Activated naive CD8-positive, alpha-beta T cell (primary cell): ENCODE results near the gene RBFOX1.

ENCODE experiments used
- H3K27ac Mint-ChIP-seq: one replicate; pipeline ENCODE4 v1.8.0; 2021; ENCODE audit warnings: mixed read lengths
- H3K27me3 Mint-ChIP-seq: one replicate; pipeline ENCODE4 v1.8.0; 2021; ENCODE audit warnings: mixed read lengths
- H3K36me3 Mint-ChIP-seq: one replicate; pipeline ENCODE4 v1.8.0; 2021; ENCODE audit warnings: mixed read lengths
- H3K4me1 Mint-ChIP-seq: one replicate; pipeline ENCODE4 v1.8.0; 2021; ENCODE audit warnings: low read depth, mixed read lengths
- H3K4me3 Mint-ChIP-seq: one replicate; pipeline ENCODE4 v1.8.0; 2021; ENCODE audit warnings: mild to moderate bottlenecking, mixed read lengths
- H3K9me3 Mint-ChIP-seq: one replicate; pipeline ENCODE4 v1.8.0; 2021; ENCODE audit warnings: low read depth, mixed read lengths

The RBFOX1 gene

DNA sequence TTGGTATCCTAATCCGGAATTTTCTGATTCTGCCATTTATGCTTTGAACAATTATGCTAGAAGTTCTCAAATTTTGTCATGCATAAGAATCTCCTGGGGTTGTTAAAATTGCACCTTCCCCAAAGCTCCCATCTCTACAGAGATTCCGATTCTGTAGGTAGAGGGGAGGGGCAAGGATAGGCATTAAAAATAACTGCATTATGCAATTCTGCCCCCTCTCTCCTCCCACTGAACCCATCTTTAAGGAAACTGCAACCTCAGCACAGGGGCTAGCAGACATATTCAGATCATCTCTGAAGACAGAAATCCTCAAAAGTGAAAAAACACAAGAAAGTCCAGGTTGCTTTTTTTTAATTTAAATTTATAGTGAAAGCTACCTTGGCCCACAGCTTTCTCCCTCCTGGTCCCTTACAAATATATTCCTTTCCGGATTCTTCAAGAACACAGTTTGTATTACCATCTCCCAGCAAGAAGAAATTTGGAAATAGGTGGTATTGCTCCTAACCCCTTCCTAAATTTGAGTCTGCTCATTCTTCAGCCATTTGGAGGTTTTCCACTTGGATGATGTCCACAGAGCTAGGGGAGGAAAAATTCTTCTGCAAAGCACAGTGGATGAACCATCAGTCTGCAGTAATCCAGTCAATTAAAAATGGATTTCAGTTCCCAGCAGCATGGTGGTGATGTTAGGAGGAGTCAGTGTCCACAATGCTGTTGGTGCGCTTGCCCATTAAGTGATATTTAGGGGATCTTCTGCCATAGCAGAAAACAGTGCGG lies 67.7 kb downstream of the RBFOX1 start:
- no peaks in the 10 kb centered on the region for H3K36me3 Mint-ChIP-seq
- H3K9me3 Mint-ChIP-seq: no peaks in the 10 kb centered on the region
- no peaks in the 10 kb centered on the region for H3K4me1 Mint-ChIP-seq
- H3K27me3 Mint-ChIP-seq: no peaks in the 10 kb centered on the region
- no peak overlapping the region for H3K27ac Mint-ChIP-seq
- no peak overlapping the region for H3K4me3 Mint-ChIP-seq

DNA sequence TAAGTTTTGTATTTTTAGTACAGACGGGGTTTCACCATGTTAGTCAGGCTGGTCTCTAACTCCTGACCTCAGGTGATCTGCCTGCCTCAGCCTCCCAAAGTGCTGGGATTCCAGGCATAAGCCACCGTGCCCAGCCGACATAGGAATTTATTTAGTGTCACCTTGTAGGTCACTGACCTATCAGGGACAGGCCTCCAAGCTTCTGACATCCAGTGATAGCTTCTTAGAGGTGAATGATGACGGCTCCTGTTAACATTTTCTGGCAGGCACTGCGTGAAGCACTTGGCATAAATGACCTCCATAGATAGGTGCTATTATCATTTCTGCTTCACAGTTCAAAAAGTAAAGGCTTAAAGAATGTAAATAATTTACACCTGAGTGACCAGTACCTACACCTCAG lies 71.6 kb downstream of the RBFOX1 start:
- Mint-ChIP-seq H3K36me3 (no peaks in the 10 kb centered on the region), H3K27ac (no peak overlapping the region), H3K4me1 (no peaks in the 10 kb centered on the region), H3K9me3 (peaks cover 14% of the 10 kb centered on the region), H3K27me3 (no peaks in the 10 kb centered on the region), H3K4me3 (no peak overlapping the region)

DNA sequence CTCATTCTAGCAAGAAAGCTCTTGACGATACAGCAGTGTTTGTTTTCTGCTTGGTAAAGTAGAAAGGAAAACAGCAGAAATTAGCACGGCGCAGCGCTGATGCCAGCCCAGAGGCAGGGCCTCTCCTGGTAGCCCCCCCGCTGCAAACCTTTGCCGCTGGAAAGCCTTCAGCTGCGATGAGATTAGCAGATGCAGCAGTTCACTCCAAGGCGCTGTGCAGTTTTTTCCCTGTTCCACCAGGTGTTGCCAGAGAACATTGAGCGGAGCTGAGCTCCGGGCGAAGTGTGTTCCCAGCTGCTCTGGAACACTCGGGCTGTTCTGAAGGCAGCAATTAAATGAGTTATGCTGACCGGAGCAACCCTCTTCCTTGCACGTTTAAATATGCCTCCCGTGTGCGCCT lies 72.5 kb downstream of the RBFOX1 start:
- Mint-ChIP-seq H3K9me3 (peaks cover 14% of the 10 kb centered on the region), H3K4me1 (no peaks in the 10 kb centered on the region), H3K36me3 (no peaks in the 10 kb centered on the region), H3K27ac (no peak overlapping the region), H3K27me3 (no peaks in the 10 kb centered on the region), H3K4me3 (no peak overlapping the region)

DNA sequence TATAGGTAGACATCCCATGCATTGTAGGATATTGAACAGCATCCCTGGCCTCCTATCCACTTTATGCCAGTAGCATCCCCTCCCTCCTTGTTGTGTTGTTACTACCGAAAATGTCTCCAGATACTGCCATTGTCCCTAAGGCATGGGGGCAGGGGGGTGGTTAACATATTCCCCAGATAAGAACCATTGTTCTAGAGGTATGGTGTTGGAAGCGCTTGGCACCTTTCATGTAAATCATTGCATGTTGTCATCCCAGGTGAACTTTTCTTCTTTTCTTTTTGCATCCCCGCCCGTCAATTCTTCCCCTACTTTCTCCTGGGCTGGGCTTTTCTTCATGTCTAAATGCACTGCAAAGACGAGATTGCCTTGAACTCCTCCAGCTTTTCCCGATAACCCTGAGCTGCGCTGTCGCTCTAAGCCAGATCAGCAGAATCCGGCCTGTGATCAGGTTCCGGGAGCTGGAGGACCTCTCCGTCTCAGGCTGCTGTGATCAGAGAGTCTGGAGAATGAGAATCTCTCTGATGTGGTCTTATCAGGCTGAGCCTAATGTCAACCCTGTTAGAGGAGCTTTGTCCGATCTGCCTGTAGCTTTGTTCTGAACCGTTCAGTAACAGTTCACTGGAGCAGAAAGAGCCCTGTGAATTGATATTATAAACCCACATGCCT lies 76.2 kb downstream of the RBFOX1 start:
- Mint-ChIP-seq H3K4me3 (no peak overlapping the region), H3K27me3 (no peaks in the 10 kb centered on the region), H3K36me3 (no peaks in the 10 kb centered on the region), H3K9me3 (peaks cover 21% of the 10 kb centered on the region), H3K27ac (no peak overlapping the region), H3K4me1 (no peaks in the 10 kb centered on the region)

DNA sequence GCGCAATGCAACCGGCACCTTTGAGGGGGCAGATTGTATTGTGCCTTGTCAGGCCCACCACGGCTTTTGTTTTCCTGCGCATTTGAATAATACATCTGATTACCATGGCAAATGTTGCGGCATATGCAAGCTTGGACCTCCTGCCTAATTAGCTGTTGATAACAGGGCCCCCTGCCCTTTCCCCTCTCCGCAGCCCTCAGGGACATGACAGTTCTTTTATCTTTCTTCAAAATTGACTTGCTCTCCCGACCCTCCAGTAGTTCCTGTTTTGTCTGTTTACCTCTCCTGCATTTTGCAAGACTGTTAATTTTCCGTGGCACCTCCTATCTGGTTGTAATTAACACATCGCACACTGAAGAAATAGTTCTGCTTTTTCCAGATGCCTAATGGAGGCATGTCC lies 86.8 kb downstream of the RBFOX1 start:
- no peaks in the 10 kb centered on the region for H3K9me3 Mint-ChIP-seq
- H3K4me1 Mint-ChIP-seq: no peaks in the 10 kb centered on the region
- no peaks in the 10 kb centered on the region for H3K36me3 Mint-ChIP-seq
- H3K27ac Mint-ChIP-seq: no peak overlapping the region
- H3K4me3 Mint-ChIP-seq: no peak overlapping the region
- no peaks in the 10 kb centered on the region for H3K27me3 Mint-ChIP-seq

DNA sequence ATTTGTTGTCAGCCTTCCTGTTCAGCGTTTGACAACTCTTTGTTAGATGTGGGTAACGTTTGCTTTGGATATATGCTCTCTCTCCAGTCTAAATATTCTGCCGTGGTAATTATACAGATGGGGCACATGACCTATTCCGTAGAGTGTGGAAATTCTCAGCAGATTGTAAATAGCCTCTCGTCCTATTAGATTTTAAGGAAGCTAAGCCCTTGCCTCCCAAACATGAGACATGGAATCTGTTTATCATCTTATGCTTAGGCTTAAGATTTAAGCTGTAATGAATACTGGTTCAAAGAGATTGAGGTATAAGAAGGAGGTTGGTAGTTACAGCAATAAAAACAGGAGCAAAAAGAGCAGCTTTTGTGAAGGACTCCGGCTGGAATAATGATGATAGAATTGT lies 87.4 kb downstream of the RBFOX1 start:
- Mint-ChIP-seq H3K9me3 (no peaks in the 10 kb centered on the region), H3K27me3 (no peaks in the 10 kb centered on the region), H3K4me3 (no peak overlapping the region), H3K27ac (no peak overlapping the region), H3K36me3 (no peaks in the 10 kb centered on the region), H3K4me1 (no peaks in the 10 kb centered on the region)

DNA sequence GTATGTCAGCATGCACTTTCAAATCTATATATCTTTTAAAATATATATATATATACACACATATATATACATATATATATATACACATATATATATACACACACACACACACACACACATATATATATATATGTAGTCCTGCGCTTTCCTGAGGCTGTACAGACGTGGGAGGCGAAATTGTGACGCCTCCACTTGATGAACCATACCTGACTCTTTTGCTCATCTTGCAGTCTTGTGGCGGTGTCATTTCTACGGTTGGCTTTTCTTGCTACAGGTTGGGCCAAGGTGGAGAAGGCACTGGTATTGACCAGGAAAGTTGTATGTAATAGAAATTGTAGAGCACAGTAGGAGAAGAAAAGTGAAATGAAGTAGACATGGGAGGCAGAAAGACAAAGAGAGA lies 88.2 kb downstream of the RBFOX1 start:
- no peaks in the 10 kb centered on the region for H3K36me3 Mint-ChIP-seq
- no peak overlapping the region for H3K4me3 Mint-ChIP-seq
- H3K9me3 Mint-ChIP-seq: no peaks in the 10 kb centered on the region
- H3K4me1 Mint-ChIP-seq: no peaks in the 10 kb centered on the region
- H3K27me3 Mint-ChIP-seq: no peaks in the 10 kb centered on the region
- no peak overlapping the region for H3K27ac Mint-ChIP-seq

DNA sequence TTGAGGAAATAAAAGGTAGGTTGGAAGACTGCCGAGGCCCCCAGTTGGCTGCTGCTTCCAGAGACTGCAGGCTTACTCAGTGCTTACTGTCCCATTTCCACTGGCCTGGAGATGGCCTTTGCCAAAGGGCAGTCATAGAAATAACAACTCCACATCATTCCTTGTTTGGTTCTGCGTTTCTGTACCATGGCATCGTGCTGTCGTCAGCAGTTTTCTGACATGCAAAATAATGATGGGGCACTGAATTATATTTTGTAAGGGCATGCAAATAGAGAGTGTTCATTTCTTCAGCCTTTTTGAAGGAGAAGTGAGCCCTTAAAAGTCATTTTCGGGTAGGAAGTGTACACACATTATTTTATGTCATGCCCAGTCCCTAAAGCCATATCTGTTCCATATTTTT lies 88.9 kb downstream of the RBFOX1 start:
- Mint-ChIP-seq H3K4me1 (no peaks in the 10 kb centered on the region), H3K36me3 (no peaks in the 10 kb centered on the region), H3K4me3 (no peak overlapping the region), H3K27ac (no peak overlapping the region), H3K9me3 (no peaks in the 10 kb centered on the region), H3K27me3 (no peaks in the 10 kb centered on the region)

DNA sequence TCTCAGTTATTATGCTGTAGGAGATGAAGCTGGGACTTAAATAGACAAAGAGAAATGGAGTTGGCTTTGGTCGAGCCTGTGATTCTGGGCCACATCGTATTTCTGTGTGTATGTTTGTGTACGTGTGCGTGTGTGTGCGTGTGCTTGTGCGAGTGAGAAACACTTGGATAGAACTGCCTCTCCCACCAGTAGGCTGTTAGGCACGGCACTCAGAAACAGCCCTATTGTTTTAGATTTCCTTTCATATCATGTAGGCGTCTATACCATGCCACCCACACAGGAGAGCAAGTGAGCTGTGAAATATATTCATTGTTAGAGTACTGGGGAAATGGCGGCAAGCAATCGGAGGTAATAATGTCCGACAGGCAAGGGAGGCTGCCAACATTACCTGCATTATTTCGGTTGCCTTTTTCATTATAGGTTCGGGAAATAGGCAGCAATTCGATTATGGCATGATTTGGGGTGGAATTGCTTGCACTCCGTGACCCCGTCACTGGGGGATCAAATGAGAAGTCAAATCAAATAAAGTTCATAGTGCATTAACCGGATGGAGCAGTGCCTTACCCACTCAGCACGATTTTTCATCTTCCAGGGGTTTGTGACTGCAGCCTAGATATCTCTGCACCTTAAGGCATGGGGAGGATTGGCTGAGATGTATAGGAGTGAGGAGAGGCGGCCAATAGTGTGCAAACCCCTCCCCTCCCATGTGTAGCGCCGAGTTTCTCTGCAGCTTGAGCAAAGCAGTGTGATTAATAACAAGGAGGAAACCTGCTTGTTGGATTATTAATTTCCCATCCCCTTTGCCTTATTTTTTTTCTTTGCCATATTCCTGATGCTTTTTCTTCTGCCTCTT lies 89.6 kb downstream of the RBFOX1 start:
- Mint-ChIP-seq H3K36me3 (no peaks in the 10 kb centered on the region), H3K4me3 (no peak overlapping the region), H3K27ac (no peak overlapping the region), H3K27me3 (no peaks in the 10 kb centered on the region), H3K9me3 (no peaks in the 10 kb centered on the region), H3K4me1 (no peaks in the 10 kb centered on the region)

DNA sequence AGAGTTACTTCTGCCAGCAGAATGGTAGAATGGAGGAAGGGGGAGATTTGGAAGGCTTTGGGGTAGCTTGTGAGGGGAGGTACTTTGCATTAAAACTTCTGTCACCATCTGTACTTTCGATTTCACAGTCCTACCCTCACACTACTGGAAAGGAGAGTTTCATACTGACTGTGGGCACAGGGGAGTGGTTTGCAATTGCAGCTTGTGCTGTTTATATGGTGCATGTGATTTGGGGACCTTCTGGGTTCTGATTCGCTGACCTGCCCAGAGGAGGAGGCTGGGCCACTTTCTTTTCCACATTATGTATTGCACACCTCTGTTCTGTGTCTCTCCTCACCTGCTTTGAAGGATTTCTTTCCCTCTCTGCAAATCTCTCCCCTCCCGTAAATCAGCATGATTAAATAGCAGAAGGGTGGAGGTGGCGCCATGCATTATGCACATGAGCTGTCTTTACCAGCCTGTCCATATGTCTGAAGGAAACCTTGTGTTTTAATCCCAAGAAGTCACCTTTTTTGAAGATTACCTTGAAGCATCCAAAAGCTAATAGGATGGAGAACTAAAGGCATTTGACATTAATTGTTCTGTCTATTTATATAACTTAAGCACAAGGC lies 90.9 kb downstream of the RBFOX1 start:
- H3K9me3 Mint-ChIP-seq: peaks cover 4% of the 10 kb centered on the region
- H3K4me1 Mint-ChIP-seq: no peaks in the 10 kb centered on the region
- H3K36me3 Mint-ChIP-seq: no peaks in the 10 kb centered on the region

DNA sequence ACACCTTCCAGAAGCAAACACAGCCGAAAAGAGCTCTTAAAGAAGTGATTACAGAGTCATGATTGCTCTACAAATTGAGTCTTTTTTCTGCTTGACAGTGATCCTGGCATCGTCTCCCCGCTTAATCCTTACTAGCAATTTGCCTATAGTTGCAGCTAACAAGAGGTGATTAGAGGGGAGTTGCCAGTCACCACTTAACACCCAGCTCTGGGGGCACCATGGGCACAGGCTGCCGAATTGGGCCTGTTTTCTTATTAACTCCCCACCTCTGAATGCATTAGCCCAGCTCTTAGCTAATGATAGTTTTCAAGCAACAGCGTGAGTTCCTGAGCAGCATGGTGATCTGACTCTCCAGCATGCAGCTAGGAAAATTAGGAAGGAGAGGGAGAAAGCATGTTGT lies 93.5 kb downstream of the RBFOX1 start:
- peaks cover 4% of the 10 kb centered on the region for H3K9me3 Mint-ChIP-seq
- H3K4me3 Mint-ChIP-seq: no peak overlapping the region
- H3K36me3 Mint-ChIP-seq: no peaks in the 10 kb centered on the region
- no peak overlapping the region for H3K27ac Mint-ChIP-seq
- H3K4me1 Mint-ChIP-seq: no peaks in the 10 kb centered on the region
- H3K27me3 Mint-ChIP-seq: no peaks in the 10 kb centered on the region

More for the DNA sequence above, 90.9 kb downstream of the RBFOX1 start:
- no peaks in the 10 kb centered on the region for H3K27me3 Mint-ChIP-seq
- H3K27ac Mint-ChIP-seq: no peak overlapping the region
- H3K4me3 Mint-ChIP-seq: no peak overlapping the region

DNA sequence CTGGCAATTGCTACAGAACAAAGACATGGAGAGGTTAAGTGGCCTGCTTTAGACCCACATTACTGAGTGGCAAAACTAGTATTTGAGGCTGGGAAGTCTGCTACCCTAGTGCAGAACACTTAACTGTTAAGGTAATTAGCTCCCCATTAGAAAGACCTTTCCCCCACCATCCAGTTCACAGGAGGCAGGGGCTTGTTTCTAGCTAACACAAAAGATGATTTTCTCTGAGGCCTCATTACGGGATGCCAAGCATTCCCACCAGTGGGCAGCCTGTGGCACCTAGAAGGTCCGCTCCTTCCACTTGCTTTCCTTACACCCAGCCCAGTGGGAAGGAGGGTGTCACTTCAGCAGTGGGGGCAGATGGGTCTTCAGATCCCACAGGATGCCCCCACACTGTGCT lies 99.1 kb downstream of the RBFOX1 start:
- Mint-ChIP-seq H3K27me3 (no peaks in the 10 kb centered on the region), H3K9me3 (peaks cover 7% of the 10 kb centered on the region), H3K4me3 (no peak overlapping the region), H3K4me1 (no peaks in the 10 kb centered on the region), H3K27ac (no peak overlapping the region), H3K36me3 (no peaks in the 10 kb centered on the region)

DNA sequence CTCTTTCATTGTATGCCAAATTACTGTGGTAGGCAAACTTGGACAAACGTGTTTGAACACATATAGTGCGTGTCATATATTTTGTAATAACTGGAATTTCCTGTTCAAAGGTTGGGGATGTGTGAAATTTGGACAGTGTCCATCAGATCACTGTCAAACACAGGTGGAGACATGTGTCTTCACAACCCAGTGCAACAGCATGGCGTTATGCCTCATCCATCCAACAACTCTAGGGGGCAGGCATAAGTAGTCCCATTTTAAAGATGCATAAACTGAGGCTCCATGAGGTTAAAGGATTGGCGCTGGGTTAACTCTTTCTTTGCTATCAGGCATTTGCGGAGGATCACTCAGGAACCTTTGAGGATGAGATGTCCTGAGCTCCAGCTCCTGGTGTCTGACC lies 103.7 kb downstream of the RBFOX1 start:
- H3K4me1 Mint-ChIP-seq: no peaks in the 10 kb centered on the region
- peaks cover 3% of the 10 kb centered on the region for H3K9me3 Mint-ChIP-seq
- H3K4me3 Mint-ChIP-seq: no peak overlapping the region
- H3K27ac Mint-ChIP-seq: no peak overlapping the region
- H3K27me3 Mint-ChIP-seq: no peaks in the 10 kb centered on the region
- no peaks in the 10 kb centered on the region for H3K36me3 Mint-ChIP-seq

DNA sequence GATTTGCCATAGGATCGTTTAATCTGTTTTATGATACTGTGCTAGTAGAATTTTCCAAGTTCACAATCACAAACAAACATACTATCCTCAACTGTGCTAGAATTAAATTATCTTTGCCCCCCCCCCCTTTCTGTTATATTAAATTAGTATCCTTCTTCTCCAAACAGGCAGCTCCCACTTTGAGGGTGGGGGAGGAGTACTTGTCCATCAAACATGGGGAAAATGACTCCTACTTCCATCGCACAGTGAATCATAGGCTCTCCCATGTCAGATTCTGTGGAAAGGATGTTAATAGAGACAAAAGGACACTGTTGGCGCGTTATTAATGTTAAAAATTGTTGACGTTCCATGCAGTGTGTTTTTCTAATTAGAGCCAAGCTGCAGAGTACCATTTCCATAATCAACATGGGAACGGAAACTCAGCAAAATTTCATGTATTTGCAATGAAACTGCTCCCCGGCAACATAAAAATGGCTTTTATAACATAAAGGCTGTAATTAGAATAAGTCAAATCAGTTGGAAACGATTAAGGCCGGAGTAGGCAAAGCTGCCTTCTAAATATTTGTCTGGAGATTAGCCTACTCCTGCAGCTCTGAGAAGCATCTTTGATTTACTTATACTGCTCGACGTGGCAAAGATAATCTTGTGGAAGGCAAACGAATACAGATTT lies 104.6 kb downstream of the RBFOX1 start:
- Mint-ChIP-seq H3K9me3 (peaks cover 3% of the 10 kb centered on the region), H3K27me3 (no peaks in the 10 kb centered on the region), H3K4me3 (no peak overlapping the region), H3K36me3 (no peaks in the 10 kb centered on the region), H3K4me1 (no peaks in the 10 kb centered on the region), H3K27ac (no peak overlapping the region)
